Measurements from ENCODE around the gene REELD1. TPM values are rescaled to one million over a fixed set of nuclear protein-coding genes. Genes with fewer than 3 reads are reported as not detected.

The REELD1 gene
- total and polyA plus RNA-seq, 10 of the 15 experiments (the other 5 are each of a cell fraction or from before 2014, with no cell fraction given): 0.11 to 3.9 (median 0.62) TPM

DNA sequence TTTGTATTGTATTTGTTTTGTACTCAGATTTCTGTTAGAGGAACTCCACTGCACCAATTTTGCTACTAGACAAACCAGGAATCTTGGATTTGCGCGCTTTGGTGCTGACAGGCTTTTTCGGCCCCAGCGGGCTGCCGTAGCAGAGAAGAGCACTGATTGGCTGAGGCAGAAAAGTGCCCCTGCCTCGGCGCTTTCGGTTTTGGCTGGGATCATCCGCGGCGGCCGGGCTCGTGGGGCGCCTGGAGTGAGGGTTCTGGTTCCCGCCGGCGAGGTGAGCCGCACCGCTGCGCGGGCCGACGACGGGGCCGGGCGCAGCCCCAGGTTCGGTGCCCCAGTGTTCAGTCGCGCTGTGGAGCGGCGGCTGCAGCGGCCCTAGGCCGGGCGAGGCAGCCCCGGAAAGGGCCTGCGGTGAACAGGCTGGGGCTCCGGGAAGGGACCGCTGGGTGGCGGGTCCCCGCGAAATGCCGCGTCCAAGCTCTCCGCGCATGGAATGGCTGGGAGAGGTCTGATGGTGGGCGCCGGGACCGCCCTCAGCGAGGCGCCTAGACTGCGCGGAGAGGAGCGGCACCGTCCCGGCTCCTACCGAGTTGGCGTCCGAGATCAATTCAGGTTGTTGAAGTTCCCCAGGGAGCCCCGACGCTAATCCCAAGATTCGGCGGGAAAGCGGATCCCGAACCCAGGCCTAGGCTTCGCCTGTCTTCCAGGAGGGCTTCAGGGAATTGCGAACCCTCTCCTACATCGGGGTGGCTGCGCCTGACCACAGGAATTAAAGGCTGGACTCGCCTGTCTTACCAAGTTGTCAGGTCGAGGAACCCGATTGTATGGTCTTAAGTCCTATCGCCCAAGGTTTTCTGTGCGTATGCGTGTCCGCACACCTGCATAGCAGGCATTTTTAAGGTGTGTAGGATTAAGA lies 38.5 kb upstream of the REELD1 start, which contains the start of gene LSM6 (continued):
- TF ChIP-seq KAT2A (conservative IDR thresholded peaks at IDR 0.05; ENCODE audit: control insufficient read depth, low read depth, low read length) (no peak), SP1 (IDR thresholded peaks at IDR 0.05; ENCODE audit: low read depth, low read length) (peak; percentile 38)

- H3K79me2 ChIP-seq (ENCODE audit: control insufficient read depth, insufficient read depth, low read length): peaks cover 67% of the 10 kb centered on the region
- peaks cover 13% of the 10 kb centered on the region for H3K4me1 ChIP-seq (ENCODE audit: control insufficient read depth, insufficient read depth, low read length)
- FAIRE-seq (no peak), DNase-seq (ENCODE audit: low read depth, low spot score) (no peak), ATAC-seq (peak; percentile 17)
- no peak overlapping the region for H2AFZ ChIP-seq (ENCODE audit: control insufficient read depth, low read depth, low read length)
- no peaks in the 10 kb centered on the region for H3K27me3 ChIP-seq (replicated peaks in 1 of 2; ENCODE audit: control insufficient read depth in 2 of 2, insufficient read depth in 2 of 2, low read length in 1 of 2)
- H3K36me3 ChIP-seq (ENCODE audit: control insufficient read depth in 2 of 2, insufficient read depth in 2 of 2, low read length in 1 of 2): peaks cover 0 to 3% of the 10 kb centered on the region in 2 experiments; a peak in 1 of 4 replicates
- ChIA-PET CTCF (no interaction called here), SMC1A (ENCODE audit: uncharacterized antibody, unreplicated experiment) (interaction anchor here (0.7 to 1.4 kb wide), 2 partner anchors 54 to 147 kb away, joined by 3 to 4 read pairs; no protein-coding TSS in a partner anchor), RAD21 (ENCODE audit: unreplicated experiment) (interaction anchor here (0.6 kb wide), 1 partner anchor 17 kb away, joined by 3 read pairs; no protein-coding TSS in a partner anchor), POLR2A (no interaction called here)
- TF ChIP-seq TCF7 (IDR thresholded peaks at IDR 0.05; ENCODE audit: borderline replicate concordance) (no peak), CBX3 (IDR thresholded peaks at IDR 0.05; ENCODE audit: borderline replicate concordance, low read depth) (no peak), HCFC1 (IDR thresholded peaks at IDR 0.05; ENCODE audit: low read length) (no peak), PKNOX1 (IDR thresholded peaks at IDR 0.05) (no peak), NR2C2 (IDR thresholded peaks at IDR 0.05; ENCODE audit: borderline replicate concordance, control insufficient read depth, insufficient read length, low read depth) (no peak), ZNF217 (IDR thresholded peaks at IDR 0.05) (no peak), TAF1 (IDR thresholded peaks at IDR 0.05; ENCODE audit: borderline replicate concordance, low read depth, low read length) (no peak), ZNF384 (IDR thresholded peaks at IDR 0.05; ENCODE audit: borderline replicate concordance, low read depth, low read length) (no peak), MYC (IDR thresholded peaks at IDR 0.05; ENCODE audit: insufficient read depth, insufficient read length, insufficient replicate concordance, low read length, severe bottlenecking) (no peak), EZH2 (IDR thresholded peaks at IDR 0.05; ENCODE audit: borderline replicate concordance, control insufficient read depth, low read depth, low read length) (no peak), ZSCAN29 (IDR thresholded peaks at IDR 0.05) (no peak), CHD4 (IDR thresholded peaks at IDR 0.05) (no peak), YBX1 (IDR thresholded peaks at IDR 0.05) (no peak), RB1 (IDR thresholded peaks at IDR 0.05; ENCODE audit: borderline replicate concordance) (no peak)
- peak overlapping the region; percentile 56 for H3K27ac ChIP-seq (ENCODE audit: control insufficient read depth, insufficient read depth)
- H3K9ac ChIP-seq (ENCODE audit: control insufficient read depth, insufficient read depth, low read length): peak overlapping the region; percentile 88
- intact Hi-C loops (cut with micrococcal nuclease; ENCODE audit: unreplicated experiment) (loop anchor here (2.0 to 5.0 kb wide), 6 partner anchors 45 to 238 kb away; partner anchors contain the start of gene ZNF827), in situ Hi-C loops (cut with MboI) (no loop called here)
- H4K20me1 ChIP-seq (ENCODE audit: control insufficient read depth, insufficient read depth): no peaks in the 10 kb centered on the region
- H3K4me3 ChIP-seq: peak overlapping the region; percentile 84
- WGBS (ENCODE audit: insufficient coverage, insufficient replicate concordance, low lambda C conversion rate, missing lambda C conversion rate): 0% methylated on average over 2 of the region's 2 CpGs
- H3K9me3 ChIP-seq (replicated peaks; ENCODE audit: control insufficient read depth, insufficient read depth, low read length): no peaks in the 10 kb centered on the region
- no TSS peak for BruUV-seq (replicated peaks)
- H3K4me2 ChIP-seq (ENCODE audit: control insufficient read depth, insufficient read depth): peak overlapping the region; percentile 95
These were observed 37.4 kb upstream of the REELD1 start for GRCh38 chr4:146176891-146177290.
